Psoas muscle (tissue), 8 donors: ENCODE measurements around the gene FIG4. TPM values are rescaled to one million over a fixed set of nuclear protein-coding genes. Genes with fewer than 3 reads are reported as not detected.

ENCODE experiments used
- ATAC-seq, 4 donors: fragments of 200-7000 bp; cut with Tn5 transposase; one replicate each; pipeline ENCODE4 v1.9.1; 2020; ENCODE audit warnings: moderate library complexity in 3 of 4, mild to moderate bottlenecking in 2 of 4
- DNase-seq, 2 donors: peaks; one replicate each; pipeline ENCODE4 v3.0.0-alpha.2; 2020
- H3K27ac ChIP-seq: fragments of 200-600 bp; one replicate; pipeline ENCODE4 v1.8.0; 2022
- H3K27me3 ChIP-seq, 3 donors: fragments of 200-600 bp in 1 of 3; one replicate each; pipeline versions ENCODE4 v1.6.1 to v1.8.0; 2013 to 2022; ENCODE audit warnings: low read length in 2 of 3, mild to moderate bottlenecking in 2 of 3, moderate library complexity in 1 of 3; ENCODE audit not compliant: insufficient read depth in 3 of 3
- H3K36me3 ChIP-seq, 2 donors: fragments of 200-600 bp in 1 of 2; one replicate each; pipeline versions ENCODE4 v1.6.1 to v1.8.0; 2013 to 2022; ENCODE audit warnings: low read depth in 1 of 2, mild to moderate bottlenecking in 1 of 2, moderate library complexity in 1 of 2; ENCODE audit not compliant: insufficient read depth in 1 of 2
- H3K4me1 ChIP-seq: fragments of 200-600 bp; one replicate; pipeline ENCODE4 v1.8.0; 2022
- H3K4me3 ChIP-seq: fragments of 200-600 bp; one replicate; pipeline ENCODE4 v1.8.0; 2022; ENCODE audit warnings: mild to moderate bottlenecking
- H3K9me3 ChIP-seq: fragments of 200-600 bp; one replicate; pipeline ENCODE4 v1.8.0; 2022
- CTCF ChIP-seq: fragments of 200-600 bp; IDR thresholded peaks from one replicate; pipeline ENCODE4 v1.8.0; 2022; ENCODE audit warnings: antibody characterized with exemption
- WGBS, 3 donors: extraction: QIAGEN DNeasy Blood & Tissue Kit; methylation state at CpG; one replicate each; pipeline versions ENCODE4 v1.1.6 to v1.1.7; 2013; 5-methylcytosine and 5-hydroxymethylcytosine counted together
- intact Hi-C, 2 donors: fragments of 100-400 bp; cut with DNase I; formaldehyde crosslinking; loops; one replicate each; pipeline versions ENCODE4 v1.11.0 to v1.14.2; 2022
- polyA plus RNA-seq, 3 donors: library from polyadenylated mRNA; stranded (reverse); fragments of 200-250 nt; gene quantifications; one replicate each; pipeline ENCODE4 v1.2.3, GENCODE V29; 2013
- total RNA-seq, 4 donors: library from RNA; stranded (reverse); fragmentation: NEBNext Ultra II Directional in 2 of 4; extraction: Animal tissue kit (Norgen Biotek cat#: 25700) in 2 of 4; gene quantifications; one replicate each; pipeline versions ENCODE4 v1.2.1 to v1.2.4, GENCODE V29; 2021 to 2023
- donor health status: healthy with polysubstance abuse.
- donor health status: DM: no; HTN: no; CAD: no; lungs with moderate emphysema.
- donor health status: Bipolar disorder and iron deficiency.
- donor health status: healthy.
- donor health status: DM: yes; HTN: yes; CAD: no.
- donor health status: DM: no; HTN: no; CAD: no.
- donor health status: DM: no; HTN: no; CAD: no.
- donor health status: DM: yes; HTN: yes; CAD: no.

FIG4 gene
- total and polyA plus RNA-seq, 7 donors, result 5.8 to 12.5 (median 8.6) TPM

- Histone ChIP-seq H3K36me3 (peaks cover 0 to 25% of the 10 kb centered on the region in 2 donors), H3K27ac (no peak overlapping the region), H3K4me1 (no peaks in the 10 kb centered on the region), H3K27me3 (no peaks in the 10 kb centered on the region), H3K9me3 (no peaks in the 10 kb centered on the region), H3K4me3 (no peak overlapping the region)
- intact Hi-C loops, result no loop called here
- no peak for TF ChIP-seq CTCF
- WGBS, 3 donors, result 90 to 92% (median 91%) methylated on average over 8 of the region's 8 CpGs
- peak in 1 of 2 donors; percentile 47 for DNase-seq
- no peak for ATAC-seq
These were observed 22.0 kb downstream of the FIG4 start for GRCh38 chr6:109713097-109713496.

- Histone ChIP-seq H3K36me3 (peaks cover 0 to 30% of the 10 kb centered on the region in 2 donors), H3K4me1 (no peaks in the 10 kb centered on the region), H3K9me3 (no peaks in the 10 kb centered on the region), H3K27me3 (no peaks in the 10 kb centered on the region), H3K27ac (no peak overlapping the region), H3K4me3 (no peak overlapping the region)
- WGBS, 3 donors, result 90 to 96% (median 91%) methylated on average over 3 of the region's 3 CpGs
- intact Hi-C loops, result no loop called here
- no peak for TF ChIP-seq CTCF
- no peak for ATAC-seq
- DNase-seq, result no peak
These were observed 23.1 kb downstream of the FIG4 start for GRCh38 chr6:109714166-109714565.

- Histone ChIP-seq H3K36me3 (peaks cover 0 to 32% of the 10 kb centered on the region in 2 donors), H3K27ac (no peak overlapping the region), H3K27me3 (no peaks in the 10 kb centered on the region), H3K9me3 (no peaks in the 10 kb centered on the region), H3K4me1 (no peaks in the 10 kb centered on the region), H3K4me3 (no peak overlapping the region)
- DNase-seq (no peak), ATAC-seq (no peak)
- 91 to 95% (median 93%) methylated on average over 1 of the region's 1 CpG for WGBS, 3 donors
- intact Hi-C loops, result no loop called here
- TF ChIP-seq CTCF, result no peak
These were observed 23.5 kb downstream of the FIG4 start for GRCh38 chr6:109714611-109715010.

- no peak for DNase-seq
- H3K4me3 ChIP-seq, result no peak overlapping the region
- TF ChIP-seq CTCF, result no peak
- H3K4me1 ChIP-seq, result no peaks in the 10 kb centered on the region
- WGBS, 3 donors, result 90 to 98% (median 96%) methylated on average over 2 of the region's 2 CpGs
- no peaks in the 10 kb centered on the region for H3K9me3 ChIP-seq
- H3K27me3 ChIP-seq, result no peaks in the 10 kb centered on the region
- H3K36me3 ChIP-seq, result peaks cover 3 to 32% of the 10 kb centered on the region in 2 donors
- H3K27ac ChIP-seq, result no peak overlapping the region
- no peak for ATAC-seq
- intact Hi-C loops, result no loop called here
These were observed 24.5 kb downstream of the FIG4 start for GRCh38 chr6:109715616-109716015.

- H3K9me3 ChIP-seq, result no peaks in the 10 kb centered on the region
- no peak overlapping the region for H3K27ac ChIP-seq
- ATAC-seq (no peak), DNase-seq (no peak)
- no peak overlapping the region for H3K4me3 ChIP-seq
- H3K4me1 ChIP-seq, result no peaks in the 10 kb centered on the region
- intact Hi-C loops, result no loop called here
- no peaks in the 10 kb centered on the region for H3K27me3 ChIP-seq
- 58 to 92% (median 77%) methylated on average over 2 of the region's 2 CpGs for WGBS, 3 donors
- TF ChIP-seq CTCF, result no peak
- H3K36me3 ChIP-seq, result peaks cover 5 to 32% of the 10 kb centered on the region in 2 donors
These were observed 26.9 kb downstream of the FIG4 start for GRCh38 chr6:109717971-109718370.
